WI38 (cell line): ENCODE results near the gene SNAPC2.

Experiments
- H3K4me3 ChIP-seq: 2 replicates; pipeline ENCODE4 v1.5.1; 2011; ENCODE audit warnings: low read depth, mild to moderate bottlenecking, control low read depth, low read length
- TF ChIP-seq, protein P1 (sequence below): IDR thresholded peaks from 2 replicates; pipeline ENCODE4 v1.5.1; 2012; ENCODE audit warnings: low read depth, mild to moderate bottlenecking, control low read depth, low read length

SNAPC2 gene

DNA sequence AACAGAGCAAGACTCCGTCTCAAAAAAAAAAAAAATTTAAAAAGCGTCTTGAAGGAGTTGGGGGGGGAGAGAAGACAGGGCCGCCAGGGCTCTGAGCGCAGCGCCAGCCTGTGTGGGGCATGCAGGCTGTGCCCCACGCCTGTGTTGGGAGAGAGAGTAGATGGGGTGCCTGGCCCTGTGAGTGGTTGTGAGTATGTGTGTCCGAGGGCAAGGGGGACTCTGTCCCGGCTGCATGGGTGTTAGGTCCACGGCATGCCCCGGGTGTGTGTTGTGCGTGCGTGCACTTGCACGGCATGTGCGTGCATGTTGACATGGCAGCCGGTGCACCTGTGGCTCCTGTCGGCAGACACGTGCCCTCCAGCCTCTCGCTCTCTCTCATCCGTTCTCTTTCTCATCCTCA, 13.0 kb upstream of the SNAPC2 start:
- TF ChIP-seq, protein P1, sequence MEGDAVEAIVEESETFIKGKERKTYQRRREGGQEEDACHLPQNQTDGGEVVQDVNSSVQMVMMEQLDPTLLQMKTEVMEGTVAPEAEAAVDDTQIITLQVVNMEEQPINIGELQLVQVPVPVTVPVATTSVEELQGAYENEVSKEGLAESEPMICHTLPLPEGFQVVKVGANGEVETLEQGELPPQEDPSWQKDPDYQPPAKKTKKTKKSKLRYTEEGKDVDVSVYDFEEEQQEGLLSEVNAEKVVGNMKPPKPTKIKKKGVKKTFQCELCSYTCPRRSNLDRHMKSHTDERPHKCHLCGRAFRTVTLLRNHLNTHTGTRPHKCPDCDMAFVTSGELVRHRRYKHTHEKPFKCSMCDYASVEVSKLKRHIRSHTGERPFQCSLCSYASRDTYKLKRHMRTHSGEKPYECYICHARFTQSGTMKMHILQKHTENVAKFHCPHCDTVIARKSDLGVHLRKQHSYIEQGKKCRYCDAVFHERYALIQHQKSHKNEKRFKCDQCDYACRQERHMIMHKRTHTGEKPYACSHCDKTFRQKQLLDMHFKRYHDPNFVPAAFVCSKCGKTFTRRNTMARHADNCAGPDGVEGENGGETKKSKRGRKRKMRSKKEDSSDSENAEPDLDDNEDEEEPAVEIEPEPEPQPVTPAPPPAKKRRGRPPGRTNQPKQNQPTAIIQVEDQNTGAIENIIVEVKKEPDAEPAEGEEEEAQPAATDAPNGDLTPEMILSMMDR: no peak
- no peak overlapping the region for H3K4me3 ChIP-seq

DNA sequence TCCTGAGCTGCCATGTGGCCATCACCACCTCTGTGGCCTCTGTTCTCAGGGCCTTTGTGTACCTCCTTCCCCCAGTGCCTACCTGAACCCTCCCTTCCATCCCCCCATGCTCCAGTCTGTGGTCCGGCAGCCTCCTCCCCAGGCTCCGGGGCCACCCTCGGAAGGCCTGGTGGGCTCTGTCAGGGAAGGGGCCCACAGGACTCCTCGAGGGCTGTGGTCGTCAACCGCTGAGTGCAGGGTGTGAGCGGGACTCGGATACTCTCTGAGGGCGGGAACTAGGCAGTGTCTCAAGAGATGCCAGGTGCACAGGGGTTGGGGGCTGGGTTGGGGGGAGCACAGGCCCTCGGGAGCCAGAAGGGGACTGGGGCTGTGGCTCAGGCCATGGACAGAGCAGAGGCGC, 12.6 kb upstream of the SNAPC2 start:
- H3K4me3 ChIP-seq: no peak overlapping the region
- TF ChIP-seq, protein P1: no peak

DNA sequence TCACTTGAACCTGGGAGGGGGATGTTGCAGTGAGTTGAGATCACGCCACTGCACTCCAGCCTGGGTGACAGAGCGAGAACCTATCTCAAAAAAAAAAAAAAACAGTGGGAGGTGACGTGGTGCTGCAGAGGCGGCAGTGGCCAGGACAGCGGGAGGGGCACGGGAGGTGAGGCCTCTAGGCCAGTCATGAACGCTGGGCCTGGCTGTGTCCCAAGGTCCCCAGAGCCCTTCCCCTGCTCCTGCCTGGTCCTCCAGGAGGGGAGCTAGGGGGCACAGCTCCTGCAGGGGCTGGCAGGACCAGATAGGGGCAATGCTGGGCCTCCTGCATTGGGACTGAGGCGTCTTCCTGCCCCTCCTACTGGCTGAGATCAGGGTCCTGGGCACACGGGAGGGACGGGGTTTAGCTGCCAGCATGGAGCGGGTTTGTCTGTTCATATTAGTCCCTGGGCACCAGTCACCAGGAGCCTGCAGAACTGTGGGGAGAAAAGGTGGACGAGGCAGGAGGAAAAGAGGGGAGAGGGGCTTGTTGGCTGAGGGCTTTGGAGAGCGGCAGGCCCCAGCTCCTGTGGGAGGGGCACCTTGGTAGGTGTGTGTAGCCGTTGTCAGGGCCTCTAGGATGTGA, 11.9 kb upstream of the SNAPC2 start:
- H3K4me3 ChIP-seq: no peak overlapping the region
- TF ChIP-seq, protein P1: no peak

DNA sequence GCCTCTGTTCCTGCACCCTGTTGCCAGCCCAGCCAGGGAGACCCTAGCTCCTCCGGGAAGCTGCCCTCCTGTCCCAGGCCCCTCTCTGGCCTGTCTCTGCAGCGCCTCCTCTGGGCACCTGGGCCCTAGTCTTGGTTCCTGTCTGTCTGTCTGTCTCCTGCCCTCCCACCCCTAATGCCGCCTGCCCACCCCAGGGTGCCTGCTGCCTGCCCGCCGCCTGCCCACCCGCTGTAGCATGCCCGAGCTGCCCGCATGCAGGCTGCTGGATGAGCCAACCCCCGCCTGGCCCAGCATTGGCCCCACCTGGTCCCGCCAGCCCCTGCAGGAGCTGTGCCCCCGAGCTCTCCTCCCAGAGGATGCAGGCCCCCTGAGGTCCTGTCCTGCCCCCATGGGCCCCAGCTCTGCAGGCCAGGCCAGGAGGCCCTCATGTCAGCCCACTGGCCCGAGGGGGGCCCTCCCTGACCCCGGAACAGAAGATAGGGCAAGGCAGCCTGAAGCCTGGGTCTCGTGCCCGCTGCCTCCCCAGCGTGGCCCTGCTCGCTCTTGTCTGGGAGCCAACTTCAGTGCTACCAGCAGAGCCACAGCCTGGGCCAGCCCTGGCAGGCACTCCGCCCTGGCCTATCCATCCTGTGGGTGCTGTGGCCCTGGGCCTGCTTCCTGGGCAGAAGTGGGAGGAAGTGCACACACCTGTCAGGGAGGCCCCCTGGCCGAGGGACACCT, 11.2 kb upstream of the SNAPC2 start:
- no peak overlapping the region for H3K4me3 ChIP-seq
- TF ChIP-seq, protein P1: no peak

DNA sequence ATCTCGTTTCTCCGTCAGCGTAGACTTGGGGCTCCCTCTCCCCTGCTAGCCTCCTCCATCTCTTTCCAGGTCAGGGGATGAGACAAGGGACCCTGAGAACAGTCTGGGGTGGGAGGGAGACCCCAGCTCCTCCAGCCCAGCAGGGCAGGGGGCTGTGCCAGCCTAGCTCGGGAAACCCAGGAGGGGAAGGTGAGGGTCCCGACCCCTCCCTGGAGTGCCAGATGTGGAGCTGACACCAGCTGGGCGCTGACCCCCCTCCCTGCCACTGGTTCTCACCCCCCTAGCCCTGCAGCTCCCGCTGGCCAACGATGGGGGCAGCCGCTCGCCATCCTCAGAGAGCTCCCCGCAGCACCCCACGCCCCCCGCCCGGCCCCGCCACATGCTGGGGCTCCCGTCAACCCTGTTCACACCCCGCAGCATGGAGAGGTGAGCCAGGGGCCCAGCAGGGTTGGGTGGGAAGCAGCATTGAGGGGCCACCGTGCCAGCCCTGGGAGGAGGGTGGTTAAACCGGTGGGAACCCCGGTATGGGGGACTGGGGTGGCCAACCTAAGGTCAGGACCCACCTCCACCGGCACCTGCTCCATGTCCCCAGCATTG, 10.6 kb upstream of the SNAPC2 start:
- TF ChIP-seq, protein P1: no peak
- H3K4me3 ChIP-seq: no peak overlapping the region

DNA sequence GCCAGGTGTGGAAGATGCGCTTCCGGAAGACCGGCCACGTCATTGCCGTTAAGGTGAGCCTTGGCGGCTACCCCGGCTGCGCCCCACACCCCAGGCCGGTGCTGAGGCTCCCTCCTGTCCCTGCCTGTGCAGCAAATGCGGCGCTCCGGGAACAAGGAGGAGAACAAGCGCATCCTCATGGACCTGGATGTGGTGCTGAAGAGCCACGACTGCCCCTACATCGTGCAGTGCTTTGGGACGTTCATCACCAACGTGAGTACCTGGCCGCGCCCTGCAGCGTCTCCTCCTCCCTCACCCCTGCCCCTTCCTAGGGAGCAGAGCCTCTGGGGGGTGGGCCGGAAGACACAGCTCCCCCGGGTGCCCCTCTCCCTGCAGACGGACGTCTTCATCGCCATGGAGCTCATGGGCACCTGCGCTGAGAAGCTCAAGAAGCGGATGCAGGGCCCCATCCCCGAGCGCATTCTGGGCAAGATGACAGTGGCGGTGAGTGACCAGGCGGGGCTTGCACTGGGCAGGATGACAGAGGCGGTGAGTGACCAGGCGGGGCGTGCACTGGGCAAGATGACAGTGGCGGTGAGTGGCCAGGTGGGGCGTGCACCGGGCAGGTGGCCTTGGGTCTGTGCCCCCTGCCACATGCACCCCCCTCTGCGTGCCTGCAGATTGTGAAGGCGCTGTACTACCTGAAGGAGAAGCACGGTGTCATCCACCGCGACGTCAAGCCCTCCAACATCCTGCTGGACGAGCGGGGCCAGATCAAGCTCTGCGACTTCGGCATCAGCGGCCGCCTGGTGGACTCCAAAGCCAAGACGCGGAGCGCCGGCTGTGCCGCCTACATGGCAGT, 9.6 kb upstream of the SNAPC2 start:
- TF ChIP-seq, protein P1: no peak
- H3K4me3 ChIP-seq: no peak overlapping the region
